Measurements from ENCODE around the gene LCN6. TPM values are rescaled to one million over a fixed set of nuclear protein-coding genes. Genes with fewer than 3 reads are reported as not detected.

LCN6 gene
- total and polyA plus RNA-seq, 10 of the 15 experiments (the other 5 are each of a cell fraction or from before 2014, with no cell fraction given): not detected

DNA sequence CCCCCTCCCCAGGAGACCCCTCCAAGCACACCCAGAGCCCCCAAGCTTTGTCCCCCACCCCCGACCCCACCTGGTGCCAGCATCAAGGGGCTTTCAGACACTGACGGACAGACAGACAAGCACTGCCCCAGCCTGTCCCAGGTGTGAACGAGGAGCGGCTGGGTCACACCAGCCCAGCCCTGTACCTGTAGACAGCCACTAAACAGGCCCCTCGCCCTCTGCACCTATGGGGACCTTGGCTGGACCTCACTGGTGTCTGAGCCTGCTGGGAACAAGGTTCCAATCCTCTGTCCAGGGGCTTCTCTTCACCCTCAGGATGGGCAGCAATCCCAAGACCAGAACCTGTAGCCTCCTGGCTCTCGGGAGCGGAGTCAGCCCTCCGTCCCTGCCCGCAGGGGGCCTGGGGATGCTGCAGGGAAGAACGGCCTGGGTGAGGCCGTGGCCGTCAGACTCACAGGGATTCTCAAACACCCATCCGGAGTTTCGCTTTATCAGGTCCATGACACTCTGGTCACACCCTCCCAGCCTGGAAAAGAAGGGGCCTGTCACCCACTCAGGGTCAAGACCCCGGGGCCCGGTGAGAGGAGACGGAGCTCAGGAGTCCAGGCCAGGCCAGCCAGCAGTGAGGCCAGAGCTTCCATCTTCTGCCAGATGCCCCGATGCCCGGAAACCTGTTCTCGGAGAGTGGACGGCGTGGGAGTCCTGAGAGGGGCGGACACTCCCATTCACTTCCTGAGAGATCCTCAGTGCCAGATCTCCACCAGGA is 2.8 kb downstream of the LCN6 start:
- no peak overlapping the region for H3K4me2 ChIP-seq (ENCODE audit: control insufficient read depth, insufficient read depth)
- in situ Hi-C loops (cut with MboI): no loop called here
- ChIA-PET POLR2A (no interaction called here), SMC1A (ENCODE audit: uncharacterized antibody, unreplicated experiment) (no interaction called here), CTCF (interaction anchor here (0.5 kb wide), 1 partner anchor 257 kb away, joined by 3 read pairs; no protein-coding TSS in a partner anchor), RAD21 (ENCODE audit: unreplicated experiment) (interaction anchor here (1.0 kb wide), 1 partner anchor 16 kb away, joined by 3 read pairs; no protein-coding TSS in a partner anchor)
- DNase-seq (ENCODE audit: low read depth, low spot score) (no peak), ATAC-seq (no peak), FAIRE-seq (no peak)
- H3K9me3 ChIP-seq (replicated peaks; ENCODE audit: control insufficient read depth, insufficient read depth, low read length): no peaks in the 10 kb centered on the region
- no peaks in the 10 kb centered on the region for H3K36me3 ChIP-seq (ENCODE audit: control insufficient read depth in 2 of 2, insufficient read depth in 2 of 2, low read length in 1 of 2)
- BruUV-seq (replicated peaks): no TSS peak
- H3K27ac ChIP-seq (ENCODE audit: control insufficient read depth, insufficient read depth): no peak overlapping the region
- peaks cover 0 to 8% of the 10 kb centered on the region in 2 experiments; a peak in 3 of 4 replicates for H3K27me3 ChIP-seq (replicated peaks in 1 of 2; ENCODE audit: control insufficient read depth in 2 of 2, insufficient read depth in 2 of 2, low read length in 1 of 2)
- no peak overlapping the region for H2AFZ ChIP-seq (ENCODE audit: control insufficient read depth, low read depth, low read length)
- no peaks in the 10 kb centered on the region for H3K79me2 ChIP-seq (ENCODE audit: control insufficient read depth, insufficient read depth, low read length)
- WGBS (ENCODE audit: insufficient coverage, insufficient replicate concordance, low lambda C conversion rate, missing lambda C conversion rate): 58% methylated on average over 23 of the region's 23 CpGs
- H4K20me1 ChIP-seq (ENCODE audit: control insufficient read depth, insufficient read depth): no peaks in the 10 kb centered on the region
- peaks cover 15% of the 10 kb centered on the region for H3K4me1 ChIP-seq (ENCODE audit: control insufficient read depth, insufficient read depth, low read length)
- H3K9ac ChIP-seq (ENCODE audit: control insufficient read depth, insufficient read depth, low read length): no peak overlapping the region
- TF ChIP-seq FOS (IDR thresholded peaks at IDR 0.05; ENCODE audit: borderline replicate concordance, extremely low read depth, insufficient read length) (no peak), SPI1 (IDR thresholded peaks at IDR 0.05; ENCODE audit: borderline replicate concordance, insufficient read depth, low read depth, low read length) (no peak), IKZF2 (IDR thresholded peaks at IDR 0.05) (no peak), FOXM1 (IDR thresholded peaks at IDR 0.05; ENCODE audit: low read depth, low read length) (no peak)
- TF ChIP-seq, protein P1, sequence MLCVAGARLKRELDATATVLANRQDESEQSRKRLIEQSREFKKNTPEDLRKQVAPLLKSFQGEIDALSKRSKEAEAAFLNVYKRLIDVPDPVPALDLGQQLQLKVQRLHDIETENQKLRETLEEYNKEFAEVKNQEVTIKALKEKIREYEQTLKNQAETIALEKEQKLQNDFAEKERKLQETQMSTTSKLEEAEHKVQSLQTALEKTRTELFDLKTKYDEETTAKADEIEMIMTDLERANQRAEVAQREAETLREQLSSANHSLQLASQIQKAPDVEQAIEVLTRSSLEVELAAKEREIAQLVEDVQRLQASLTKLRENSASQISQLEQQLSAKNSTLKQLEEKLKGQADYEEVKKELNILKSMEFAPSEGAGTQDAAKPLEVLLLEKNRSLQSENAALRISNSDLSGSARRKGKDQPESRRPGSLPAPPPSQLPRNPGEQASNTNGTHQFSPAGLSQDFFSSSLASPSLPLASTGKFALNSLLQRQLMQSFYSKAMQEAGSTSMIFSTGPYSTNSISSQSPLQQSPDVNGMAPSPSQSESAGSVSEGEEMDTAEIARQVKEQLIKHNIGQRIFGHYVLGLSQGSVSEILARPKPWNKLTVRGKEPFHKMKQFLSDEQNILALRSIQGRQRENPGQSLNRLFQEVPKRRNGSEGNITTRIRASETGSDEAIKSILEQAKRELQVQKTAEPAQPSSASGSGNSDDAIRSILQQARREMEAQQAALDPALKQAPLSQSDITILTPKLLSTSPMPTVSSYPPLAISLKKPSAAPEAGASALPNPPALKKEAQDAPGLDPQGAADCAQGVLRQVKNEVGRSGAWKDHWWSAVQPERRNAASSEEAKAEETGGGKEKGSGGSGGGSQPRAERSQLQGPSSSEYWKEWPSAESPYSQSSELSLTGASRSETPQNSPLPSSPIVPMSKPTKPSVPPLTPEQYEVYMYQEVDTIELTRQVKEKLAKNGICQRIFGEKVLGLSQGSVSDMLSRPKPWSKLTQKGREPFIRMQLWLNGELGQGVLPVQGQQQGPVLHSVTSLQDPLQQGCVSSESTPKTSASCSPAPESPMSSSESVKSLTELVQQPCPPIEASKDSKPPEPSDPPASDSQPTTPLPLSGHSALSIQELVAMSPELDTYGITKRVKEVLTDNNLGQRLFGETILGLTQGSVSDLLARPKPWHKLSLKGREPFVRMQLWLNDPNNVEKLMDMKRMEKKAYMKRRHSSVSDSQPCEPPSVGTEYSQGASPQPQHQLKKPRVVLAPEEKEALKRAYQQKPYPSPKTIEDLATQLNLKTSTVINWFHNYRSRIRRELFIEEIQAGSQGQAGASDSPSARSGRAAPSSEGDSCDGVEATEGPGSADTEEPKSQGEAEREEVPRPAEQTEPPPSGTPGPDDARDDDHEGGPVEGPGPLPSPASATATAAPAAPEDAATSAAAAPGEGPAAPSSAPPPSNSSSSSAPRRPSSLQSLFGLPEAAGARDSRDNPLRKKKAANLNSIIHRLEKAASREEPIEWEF (IDR thresholded peaks at IDR 0.05; ENCODE audit: insufficient replicate concordance, low read depth, low read length): no peak
- intact Hi-C loops (cut with micrococcal nuclease; ENCODE audit: unreplicated experiment): no loop called here
- H3K4me3 ChIP-seq: no peak overlapping the region
